Ovary (tissue), 9 donors: ENCODE data around the gene GNG14. TPM values are rescaled to one million over a fixed set of nuclear protein-coding genes. Genes with fewer than 3 reads are reported as not detected.

ENCODE experiments used
- DNase-seq, 5 donors: peaks; one replicate each; pipeline ENCODE4 v3.0.0-alpha.2; 2019 to 2020
- H3K27ac ChIP-seq, 2 donors: fragments of 200-600 bp; one replicate each; pipeline versions ENCODE4 v1.5.1 to v1.8.0; 2019 to 2022
- H3K27me3 ChIP-seq: fragments of 200-600 bp; one replicate; pipeline ENCODE4 v1.8.0; 2022
- H3K36me3 ChIP-seq: fragments of 200-600 bp; sonication (generic); one replicate; pipeline ENCODE4 v1.5.1; 2019
- H3K4me1 ChIP-seq: one replicate; pipeline ENCODE4 v1.8.1; 2013; ENCODE audit warnings: mild to moderate bottlenecking, moderate library complexity; ENCODE audit not compliant: insufficient read depth
- H3K4me3 ChIP-seq: fragments of 200-600 bp; sonication (generic); one replicate; pipeline ENCODE4 v1.5.1; 2017
- H3K9me3 ChIP-seq, 2 donors: fragments of 200-600 bp in 1 of 2; sonication (generic) in 1 of 2; one replicate each; pipeline versions ENCODE4 v1.5.1 to v1.8.1; 2013 to 2019; ENCODE audit warnings: mild to moderate bottlenecking in 1 of 2, moderate library complexity in 1 of 2
- CTCF ChIP-seq, 3 donors: fragments of 450-650 bp in 2 of 3; fragments of 200-600 bp in 1 of 3; IDR thresholded peaks; one replicate each; pipeline versions ENCODE4 v1.5.1 to v1.8.0; 2016 to 2022; ENCODE audit warnings: antibody characterized with exemption in 3 of 3, mild to moderate bottlenecking in 1 of 3
- EP300 ChIP-seq: sonication (generic); formaldehyde crosslinking; IDR thresholded peaks from one replicate; pipeline ENCODE4 v1.6.1; 2017; ENCODE audit warnings: antibody characterized with exemption
- POLR2A ChIP-seq: fragments of 450-650 bp; IDR thresholded peaks from one replicate; pipeline ENCODE4 v1.6.1; 2017; ENCODE audit warnings: antibody characterized with exemption, mild to moderate bottlenecking, moderate library complexity
- WGBS, 3 donors: extraction: QIAGEN DNeasy Blood & Tissue Kit in 1 of 3; methylation state at CpG; one replicate each; pipeline versions ENCODE4 v1.1.5 to v1.1.7; 2013 to 2017; 5-methylcytosine and 5-hydroxymethylcytosine counted together
- intact Hi-C, 4 donors: fragments of 100-400 bp; cut with DNase I; formaldehyde crosslinking; loops; one replicate each; pipeline versions ENCODE4 v1.11.0 to v1.15.1; 2022 to 2023
- polyA plus RNA-seq, 2 donors: library from polyadenylated mRNA; stranded (reverse); fragments of 200-250 nt in 1 of 2; fragments of 350-450 nt in 1 of 2; fragmentation: Illumina TruSeq in 1 of 2; extraction: RNeasy Lipid Tissue Mini Kit (QIAGEN cat#74804) in 1 of 2; gene quantifications; one replicate each; pipeline ENCODE4 v1.2.3, GENCODE V29; 2013 to 2014
- total RNA-seq, 7 donors: library from RNA; depleted of rRNA in 2 of 7; stranded (reverse); fragments of >200 nt in 2 of 7; fragmentation: NEBNext Ultra II Directional in 3 of 7; extraction: Animal tissue kit (Norgen Biotek cat#: 25700) in 3 of 7; gene quantifications; one replicate each; pipeline versions ENCODE4 v1.1.0 to v1.2.4, GENCODE V29; 2016 to 2023
- donor health status: DM: no; HTN: no; CAD: no; lungs with moderate emphysema.
- donor health status: DM: no; HTN: no; CAD: no.
- donor health status: Bipolar disorder and iron deficiency.
- donor health status: DM: yes; HTN: yes; CAD: no.
- donor health status: DM: no; HTN: no; CAD: no.
- donor health status: DM: yes; HTN: yes; CAD: no.

GNG14 gene
- total and polyA plus RNA-seq, 9 donors, result not detected

DNA sequence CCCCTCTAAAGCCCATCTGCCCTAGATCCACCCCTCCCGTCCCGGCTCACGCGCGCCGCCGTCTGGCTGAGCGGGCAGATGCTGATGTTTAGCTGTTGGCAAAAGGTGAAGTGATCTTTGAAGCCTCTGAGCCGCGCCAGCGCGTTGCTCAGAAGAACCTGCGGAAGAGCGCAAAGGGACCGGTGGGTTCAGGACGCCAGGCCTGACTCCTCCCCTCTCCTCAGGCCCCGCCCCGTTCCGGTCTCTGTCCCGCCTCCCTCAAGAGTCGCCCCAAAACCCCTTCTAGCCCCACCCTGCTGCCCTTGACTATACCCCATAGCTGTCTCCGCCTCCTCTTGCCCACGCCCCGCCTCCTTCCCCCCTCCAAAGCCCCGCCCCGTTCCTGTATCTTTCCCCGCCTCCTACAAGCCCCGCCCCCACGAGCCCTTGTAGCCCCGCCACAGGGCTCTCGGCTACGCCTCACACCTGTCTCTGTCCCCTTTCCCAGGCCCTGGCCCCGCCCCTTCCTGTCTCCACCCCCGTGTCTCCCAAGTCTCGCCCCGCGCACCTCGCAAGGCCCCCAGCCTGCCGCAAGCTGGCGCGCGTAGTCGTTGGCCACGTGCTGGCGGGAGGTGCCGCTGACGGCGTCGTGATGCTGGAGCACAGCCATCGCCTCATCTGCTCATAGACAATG, 30.8 kb upstream of the GNG14 start:
- Histone ChIP-seq H3K4me1 (no peaks in the 10 kb centered on the region), H3K27ac (no peak overlapping the region), H3K4me3 (no peak overlapping the region), H3K27me3 (no peaks in the 10 kb centered on the region), H3K36me3 (no peaks in the 10 kb centered on the region), H3K9me3 (no peaks in the 10 kb centered on the region)
- DNase-seq, result no peak
- WGBS, 3 donors, result 54 to 64% (median 57%) methylated on average over 50 of the region's 50 CpGs
- TF ChIP-seq POLR2A, result no peak
- intact Hi-C loops, result no loop called here

GRCh38 chr19:12657966-12658365, 29.8 kb upstream of the GNG14 start:
- no peak overlapping the region for H3K4me3 ChIP-seq
- H3K9me3 ChIP-seq, result no peaks in the 10 kb centered on the region
- H3K4me1 ChIP-seq, result no peaks in the 10 kb centered on the region
- H3K27ac ChIP-seq, result no peak overlapping the region
- TF ChIP-seq CTCF (IDR thresholded peaks at IDR 0.05) (no peak), POLR2A (no peak), EP300 (no peak)
- 94 to 95% (median 94%) methylated on average over 21 to 22 of the region's 22 CpGs for WGBS, 3 donors
- H3K27me3 ChIP-seq, result no peaks in the 10 kb centered on the region
- DNase-seq, result no peak
- H3K36me3 ChIP-seq, result no peaks in the 10 kb centered on the region
- intact Hi-C loops, result no loop called here

DNA sequence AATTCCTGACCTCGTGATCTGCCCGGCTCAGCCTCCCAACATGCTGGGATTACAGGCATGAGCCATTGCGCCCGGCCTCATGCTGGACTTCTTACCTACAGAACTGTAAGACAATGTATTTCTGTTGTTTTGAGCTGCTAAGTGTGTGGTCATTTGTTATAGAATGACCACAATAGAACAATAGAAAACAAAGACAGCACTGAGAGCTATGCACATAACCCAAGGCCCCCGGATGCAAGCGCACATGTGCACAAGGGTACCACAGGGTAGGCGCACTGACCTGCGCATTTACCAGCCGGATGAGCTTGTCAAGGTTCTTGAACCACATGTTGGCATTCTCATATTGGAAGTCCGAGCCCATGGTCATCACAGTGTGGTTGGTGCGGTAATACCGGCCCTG, 26.8 kb upstream of the GNG14 start:
- H3K27ac ChIP-seq, result no peak overlapping the region
- peaks cover 3% of the 10 kb centered on the region for H3K4me1 ChIP-seq
- WGBS, 3 donors, result 92 to 94% (median 94%) methylated on average over 12 of the region's 12 CpGs
- H3K4me3 ChIP-seq, result no peak overlapping the region
- TF ChIP-seq EP300 (no peak), CTCF (IDR thresholded peaks at IDR 0.05) (no peak), POLR2A (no peak)
- no peaks in the 10 kb centered on the region for H3K36me3 ChIP-seq
- no peak for DNase-seq
- intact Hi-C loops, result loop anchor here in 1 of 4 donors (10.0 kb wide), 1 partner anchor 96 kb away; no protein-coding TSS in a partner anchor
- no peaks in the 10 kb centered on the region for H3K9me3 ChIP-seq
- no peaks in the 10 kb centered on the region for H3K27me3 ChIP-seq

DNA sequence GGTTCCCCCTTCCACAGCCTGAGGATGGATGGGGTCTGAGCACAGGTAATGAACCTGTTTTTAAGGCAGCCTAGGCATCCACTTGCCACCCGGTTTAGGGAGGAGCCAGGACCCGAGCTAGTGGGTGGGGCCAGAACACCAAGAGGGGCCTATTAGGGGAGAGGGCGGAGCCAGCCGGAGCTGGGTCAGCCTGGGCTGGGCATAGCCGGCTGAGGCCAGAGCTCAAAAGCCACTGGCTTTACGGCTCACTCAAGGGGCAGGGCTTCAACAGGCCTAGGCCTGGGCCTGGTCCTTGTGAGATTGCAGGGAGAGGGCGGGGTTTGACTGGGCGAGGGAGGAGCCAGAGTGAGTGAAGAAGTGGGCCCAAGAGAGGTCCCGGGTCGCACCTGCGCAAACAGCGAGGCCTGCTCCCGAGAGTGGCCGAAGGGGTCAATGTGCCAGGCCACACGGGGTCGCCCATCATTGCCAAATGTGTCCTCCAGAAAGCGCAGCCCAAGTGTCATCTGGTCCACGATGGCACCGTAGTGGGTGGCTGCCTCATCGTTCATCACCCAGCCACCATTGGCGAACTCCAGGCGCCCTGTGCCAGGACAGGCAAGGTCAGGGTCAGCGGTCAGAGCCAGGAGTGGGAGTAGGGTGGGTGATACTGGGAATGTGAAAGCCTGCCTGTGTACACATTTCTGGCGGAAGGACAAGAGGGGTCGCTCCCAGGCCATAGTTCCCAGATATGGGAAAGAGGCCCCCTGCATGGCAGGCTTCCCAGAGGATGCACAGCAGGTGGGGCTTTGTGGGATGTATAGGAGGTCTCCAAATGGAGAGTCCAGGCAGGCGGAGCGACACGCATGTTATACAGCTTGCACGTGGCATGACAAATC, 23.2 kb upstream of the GNG14 start:
- Histone ChIP-seq H3K36me3 (no peaks in the 10 kb centered on the region), H3K27ac (no peak overlapping the region), H3K9me3 (no peaks in the 10 kb centered on the region), H3K27me3 (no peaks in the 10 kb centered on the region), H3K4me3 (no peak overlapping the region), H3K4me1 (peaks cover 6% of the 10 kb centered on the region)
- DNase-seq, result no peak
- 75 to 80% (median 79%) methylated on average over 29 of the region's 29 CpGs for WGBS, 3 donors
- intact Hi-C loops, result loop anchor here in 1 of 4 donors (10.0 kb wide), 1 partner anchor 100 kb away; no protein-coding TSS in a partner anchor
- TF ChIP-seq CTCF (IDR thresholded peaks at IDR 0.05) (no peak), POLR2A (no peak), EP300 (no peak)

DNA sequence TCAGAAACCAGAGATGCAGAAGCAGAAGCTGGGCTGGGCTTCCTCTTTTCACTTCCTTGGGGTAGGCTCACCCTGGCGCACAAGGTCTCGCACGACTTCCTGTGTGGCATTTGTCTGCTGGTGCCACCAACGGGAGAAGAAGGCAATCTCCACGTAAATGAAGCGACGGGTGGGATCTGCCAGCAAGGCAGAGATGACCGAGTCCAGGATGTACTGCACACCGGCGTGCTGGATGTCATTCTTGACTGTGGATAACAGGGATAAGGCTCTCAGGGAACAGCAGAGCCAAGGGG, 22.6 kb upstream of the GNG14 start:
- TF ChIP-seq EP300 (no peak), POLR2A (no peak)
- Histone ChIP-seq H3K27ac (no peak overlapping the region), H3K4me1 (peaks cover 8% of the 10 kb centered on the region), H3K9me3 (no peaks in the 10 kb centered on the region), H3K36me3 (no peaks in the 10 kb centered on the region), H3K4me3 (no peak overlapping the region), H3K27me3 (no peaks in the 10 kb centered on the region)
- intact Hi-C loops, result loop anchor here in 1 of 4 donors (10.0 kb wide), 1 partner anchor 100 kb away; no protein-coding TSS in a partner anchor
- 87 to 92% (median 89%) methylated on average over 10 of the region's 10 CpGs for WGBS, 3 donors
- DNase-seq, result no peak
